ENCODE data around the gene C11orf86. TPM values are rescaled to one million over a fixed set of nuclear protein-coding genes. Genes with fewer than 3 reads are reported as not detected.

Gene C11orf86
- total RNA-seq, 2 experiments from 2014 or later, result not detected

DNA sequence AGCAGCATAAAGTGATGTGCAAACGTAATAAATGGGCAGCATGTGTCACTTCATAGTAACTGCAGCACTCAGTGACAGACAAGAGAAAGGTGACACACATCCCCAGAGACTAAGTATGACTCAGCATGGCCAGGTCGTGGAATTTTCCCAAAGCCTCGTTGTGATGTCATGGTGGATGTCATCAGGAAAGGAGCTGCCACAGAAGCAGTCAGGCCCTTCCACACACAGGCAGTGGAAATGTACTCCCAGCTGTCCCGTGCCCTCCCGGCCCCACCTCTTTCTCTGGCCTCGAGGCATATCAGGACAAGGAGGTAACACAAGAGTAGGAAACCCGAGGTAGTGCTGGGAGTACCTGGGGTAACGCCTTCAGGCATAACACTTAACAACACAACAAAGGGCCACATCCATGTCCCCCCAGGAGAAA, 25.0 kb upstream of the C11orf86 start:
- no peaks in the 10 kb centered on the region for H3K4me1 ChIP-seq (ENCODE audit: insufficient read depth, low read length, poor library complexity, severe bottlenecking)
- H2AFZ ChIP-seq (ENCODE audit: low read length), result no peak overlapping the region
- no peak overlapping the region for H3K4me3 ChIP-seq (ENCODE audit: low read depth, low read length, poor library complexity, severe bottlenecking)
- ChIA-PET CTCF (ENCODE audit: unreplicated experiment) (no interaction called here), POLR2A (interaction anchor here (0.6 kb wide), 1 partner anchor 106 kb away, joined by 3 read pairs; no protein-coding TSS in a partner anchor)
- BruUV-seq (replicated peaks), result no TSS peak
- TF ChIP-seq, protein P1, sequence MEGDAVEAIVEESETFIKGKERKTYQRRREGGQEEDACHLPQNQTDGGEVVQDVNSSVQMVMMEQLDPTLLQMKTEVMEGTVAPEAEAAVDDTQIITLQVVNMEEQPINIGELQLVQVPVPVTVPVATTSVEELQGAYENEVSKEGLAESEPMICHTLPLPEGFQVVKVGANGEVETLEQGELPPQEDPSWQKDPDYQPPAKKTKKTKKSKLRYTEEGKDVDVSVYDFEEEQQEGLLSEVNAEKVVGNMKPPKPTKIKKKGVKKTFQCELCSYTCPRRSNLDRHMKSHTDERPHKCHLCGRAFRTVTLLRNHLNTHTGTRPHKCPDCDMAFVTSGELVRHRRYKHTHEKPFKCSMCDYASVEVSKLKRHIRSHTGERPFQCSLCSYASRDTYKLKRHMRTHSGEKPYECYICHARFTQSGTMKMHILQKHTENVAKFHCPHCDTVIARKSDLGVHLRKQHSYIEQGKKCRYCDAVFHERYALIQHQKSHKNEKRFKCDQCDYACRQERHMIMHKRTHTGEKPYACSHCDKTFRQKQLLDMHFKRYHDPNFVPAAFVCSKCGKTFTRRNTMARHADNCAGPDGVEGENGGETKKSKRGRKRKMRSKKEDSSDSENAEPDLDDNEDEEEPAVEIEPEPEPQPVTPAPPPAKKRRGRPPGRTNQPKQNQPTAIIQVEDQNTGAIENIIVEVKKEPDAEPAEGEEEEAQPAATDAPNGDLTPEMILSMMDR (conservative IDR thresholded peaks at IDR 0.05; ENCODE audit: low read length), result no peak
- no peak for TF ChIP-seq EZH2phosphoT487 (IDR thresholded peaks at IDR 0.05; ENCODE audit: borderline replicate concordance, low read depth, low read length)
- H3K9me3 ChIP-seq (ENCODE audit: low read length), result no peaks in the 10 kb centered on the region
- no peak overlapping the region for H3K27ac ChIP-seq (ENCODE audit: low read depth, low read length, poor library complexity, severe bottlenecking)
- no peaks in the 10 kb centered on the region for H3K9me2 ChIP-seq (ENCODE audit: insufficient read depth, low read length)
- H3K36me3 ChIP-seq (ENCODE audit: insufficient read depth, low read length), result no peaks in the 10 kb centered on the region
- no peaks in the 10 kb centered on the region for H3K79me2 ChIP-seq (ENCODE audit: insufficient read depth, low read depth, low read length)
- H4K20me1 ChIP-seq (ENCODE audit: insufficient read depth, low read length), result no peaks in the 10 kb centered on the region
- intact Hi-C loops (cut with micrococcal nuclease; ENCODE audit: unreplicated experiment), result no loop called here
- no peak for DNase-seq (ENCODE audit: low spot score)
- no peak overlapping the region for H3K4me2 ChIP-seq (ENCODE audit: low read length)

- ChIA-PET POLR2A (no interaction called here), CTCF (ENCODE audit: unreplicated experiment) (no interaction called here)
- Histone ChIP-seq H3K4me3 (ENCODE audit: low read depth, low read length, poor library complexity, severe bottlenecking) (no peak overlapping the region), H4K20me1 (ENCODE audit: insufficient read depth, low read length) (no peaks in the 10 kb centered on the region), H3K9me2 (ENCODE audit: insufficient read depth, low read length) (no peaks in the 10 kb centered on the region), H3K27ac (ENCODE audit: low read depth, low read length, poor library complexity, severe bottlenecking) (no peak overlapping the region), H3K4me1 (ENCODE audit: insufficient read depth, low read length, poor library complexity, severe bottlenecking) (no peaks in the 10 kb centered on the region), H2AFZ (ENCODE audit: low read length) (no peak overlapping the region), H3K9me3 (ENCODE audit: low read length) (no peaks in the 10 kb centered on the region), H3K36me3 (ENCODE audit: insufficient read depth, low read length) (no peaks in the 10 kb centered on the region), H3K79me2 (ENCODE audit: insufficient read depth, low read depth, low read length) (no peaks in the 10 kb centered on the region), H3K4me2 (ENCODE audit: low read length) (no peak overlapping the region)
- no peak for DNase-seq (ENCODE audit: low spot score)
- TF ChIP-seq, protein P1 (conservative IDR thresholded peaks at IDR 0.05; ENCODE audit: low read length), result no peak
- TF ChIP-seq EZH2phosphoT487 (IDR thresholded peaks at IDR 0.05; ENCODE audit: borderline replicate concordance, low read depth, low read length), result no peak
- no TSS peak for BruUV-seq (replicated peaks)
- intact Hi-C loops (cut with micrococcal nuclease; ENCODE audit: unreplicated experiment), result no loop called here
These were observed 24.0 kb upstream of the C11orf86 start for GRCh38 chr11:66951135-66951534.

- Histone ChIP-seq H3K9me2 (ENCODE audit: insufficient read depth, low read length) (no peaks in the 10 kb centered on the region), H3K4me3 (ENCODE audit: low read depth, low read length, poor library complexity, severe bottlenecking) (no peak overlapping the region), H3K9me3 (ENCODE audit: low read length) (no peaks in the 10 kb centered on the region), H2AFZ (ENCODE audit: low read length) (no peak overlapping the region), H3K36me3 (ENCODE audit: insufficient read depth, low read length) (no peaks in the 10 kb centered on the region), H3K4me2 (ENCODE audit: low read length) (no peak overlapping the region), H3K4me1 (ENCODE audit: insufficient read depth, low read length, poor library complexity, severe bottlenecking) (no peaks in the 10 kb centered on the region), H3K79me2 (ENCODE audit: insufficient read depth, low read depth, low read length) (no peaks in the 10 kb centered on the region), H4K20me1 (ENCODE audit: insufficient read depth, low read length) (no peaks in the 10 kb centered on the region), H3K27ac (ENCODE audit: low read depth, low read length, poor library complexity, severe bottlenecking) (no peak overlapping the region)
- POLR2A ChIA-PET, result no interaction called here
- CTCF ChIA-PET (ENCODE audit: unreplicated experiment), result no interaction called here
- TF ChIP-seq, protein P1 (conservative IDR thresholded peaks at IDR 0.05; ENCODE audit: low read length), result no peak
- no peak for TF ChIP-seq EZH2phosphoT487 (IDR thresholded peaks at IDR 0.05; ENCODE audit: borderline replicate concordance, low read depth, low read length)
- no peak for DNase-seq (ENCODE audit: low spot score)
- intact Hi-C loops (cut with micrococcal nuclease; ENCODE audit: unreplicated experiment), result no loop called here
- no TSS peak for BruUV-seq (replicated peaks)
These were observed 23.2 kb upstream of the C11orf86 start for GRCh38 chr11:66951927-66952337.

All from OCI-LY7 (cell line).